Measurements from ENCODE around the gene SSB.
A peak's percentile ranks its signal among the peaks of the same experiment; 100 is the strongest.

Gene SSB

DNA sequence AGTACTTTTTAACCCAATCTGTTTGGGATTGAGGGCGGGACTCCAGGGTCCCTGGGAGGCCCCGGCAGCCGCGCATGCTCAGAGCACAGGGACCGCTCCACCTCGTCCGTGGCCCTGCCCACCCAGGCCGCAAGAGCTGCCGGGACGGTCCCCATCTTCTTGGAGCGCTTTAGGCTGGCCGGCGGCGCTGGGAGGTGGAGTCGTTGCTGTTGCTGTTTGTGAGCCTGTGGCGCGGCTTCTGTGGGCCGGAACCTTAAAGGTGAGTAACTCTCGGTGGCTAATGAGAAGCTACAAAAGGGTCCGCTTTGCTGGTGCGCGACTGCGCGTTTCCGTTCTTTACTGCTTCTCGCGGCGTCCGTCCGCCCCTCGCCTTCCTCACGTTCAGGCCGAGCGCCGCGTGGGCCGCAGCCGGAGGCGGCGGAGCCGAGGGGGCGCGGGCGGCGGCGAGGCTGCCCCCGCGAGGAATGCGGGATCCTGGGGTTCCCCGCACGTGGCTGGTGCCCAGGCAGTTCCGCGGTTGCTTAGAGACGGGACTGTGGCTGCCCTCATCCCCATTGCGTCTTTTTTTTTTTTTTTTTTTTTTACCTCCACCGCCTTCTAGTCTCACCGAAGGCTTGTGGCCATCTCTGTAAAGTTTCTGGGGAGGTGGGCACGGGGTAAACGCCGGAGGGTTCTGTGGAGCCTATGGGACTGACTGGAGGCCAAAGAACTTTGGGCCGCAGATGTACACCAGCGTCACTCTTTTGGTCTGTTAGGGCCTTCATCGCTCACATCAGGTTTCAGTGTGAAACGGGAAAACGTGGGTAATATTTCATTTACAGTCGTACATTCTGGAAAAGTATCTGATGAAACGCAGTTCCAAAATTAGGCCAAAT is at the start of gene SSB:
SSB (plus strand) TSS at position 154 of the 875 bp plus-strand sequence. CDS start 2,090 bp downstream, outside the sequence.
- peak within 1 kb of the TSS; percentile 72 for H3K4me3 ChIP-seq (replicated peaks; ENCODE audit: low read depth, low read length)
- TF ChIP-seq, protein P1, sequence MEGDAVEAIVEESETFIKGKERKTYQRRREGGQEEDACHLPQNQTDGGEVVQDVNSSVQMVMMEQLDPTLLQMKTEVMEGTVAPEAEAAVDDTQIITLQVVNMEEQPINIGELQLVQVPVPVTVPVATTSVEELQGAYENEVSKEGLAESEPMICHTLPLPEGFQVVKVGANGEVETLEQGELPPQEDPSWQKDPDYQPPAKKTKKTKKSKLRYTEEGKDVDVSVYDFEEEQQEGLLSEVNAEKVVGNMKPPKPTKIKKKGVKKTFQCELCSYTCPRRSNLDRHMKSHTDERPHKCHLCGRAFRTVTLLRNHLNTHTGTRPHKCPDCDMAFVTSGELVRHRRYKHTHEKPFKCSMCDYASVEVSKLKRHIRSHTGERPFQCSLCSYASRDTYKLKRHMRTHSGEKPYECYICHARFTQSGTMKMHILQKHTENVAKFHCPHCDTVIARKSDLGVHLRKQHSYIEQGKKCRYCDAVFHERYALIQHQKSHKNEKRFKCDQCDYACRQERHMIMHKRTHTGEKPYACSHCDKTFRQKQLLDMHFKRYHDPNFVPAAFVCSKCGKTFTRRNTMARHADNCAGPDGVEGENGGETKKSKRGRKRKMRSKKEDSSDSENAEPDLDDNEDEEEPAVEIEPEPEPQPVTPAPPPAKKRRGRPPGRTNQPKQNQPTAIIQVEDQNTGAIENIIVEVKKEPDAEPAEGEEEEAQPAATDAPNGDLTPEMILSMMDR (IDR thresholded peaks at IDR 0.05; ENCODE audit: low read depth, low read length, missing control alignments) = no peak
- DNase-seq (ENCODE audit: extremely low read depth, low read depth) = peak; percentile 52

DNA sequence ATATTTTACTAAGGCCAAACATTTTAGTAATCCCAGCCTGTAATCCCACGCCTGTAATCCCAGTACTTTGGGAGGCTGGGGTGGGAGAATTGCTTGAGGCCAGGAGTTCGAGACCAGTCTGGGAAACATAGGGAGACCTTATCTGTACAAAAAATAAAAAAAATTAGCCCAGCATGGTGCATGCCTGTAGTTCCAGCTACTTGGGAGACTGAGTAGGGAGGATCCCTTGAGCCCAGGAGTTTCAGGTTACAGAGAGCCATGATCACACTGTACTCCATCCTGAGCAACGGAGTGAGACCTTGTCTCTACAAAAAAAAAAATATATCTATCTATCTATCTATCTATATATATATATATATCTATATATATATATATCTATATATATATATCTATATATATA is 45.9 kb upstream of the SSB start:
- TF ChIP-seq, protein P1 (IDR thresholded peaks at IDR 0.05; ENCODE audit: low read depth, low read length, missing control alignments) = no peak
- no peak overlapping the region for H3K4me3 ChIP-seq (replicated peaks; ENCODE audit: low read depth, low read length)
- no peak for DNase-seq (ENCODE audit: extremely low read depth, low read depth)

DNA sequence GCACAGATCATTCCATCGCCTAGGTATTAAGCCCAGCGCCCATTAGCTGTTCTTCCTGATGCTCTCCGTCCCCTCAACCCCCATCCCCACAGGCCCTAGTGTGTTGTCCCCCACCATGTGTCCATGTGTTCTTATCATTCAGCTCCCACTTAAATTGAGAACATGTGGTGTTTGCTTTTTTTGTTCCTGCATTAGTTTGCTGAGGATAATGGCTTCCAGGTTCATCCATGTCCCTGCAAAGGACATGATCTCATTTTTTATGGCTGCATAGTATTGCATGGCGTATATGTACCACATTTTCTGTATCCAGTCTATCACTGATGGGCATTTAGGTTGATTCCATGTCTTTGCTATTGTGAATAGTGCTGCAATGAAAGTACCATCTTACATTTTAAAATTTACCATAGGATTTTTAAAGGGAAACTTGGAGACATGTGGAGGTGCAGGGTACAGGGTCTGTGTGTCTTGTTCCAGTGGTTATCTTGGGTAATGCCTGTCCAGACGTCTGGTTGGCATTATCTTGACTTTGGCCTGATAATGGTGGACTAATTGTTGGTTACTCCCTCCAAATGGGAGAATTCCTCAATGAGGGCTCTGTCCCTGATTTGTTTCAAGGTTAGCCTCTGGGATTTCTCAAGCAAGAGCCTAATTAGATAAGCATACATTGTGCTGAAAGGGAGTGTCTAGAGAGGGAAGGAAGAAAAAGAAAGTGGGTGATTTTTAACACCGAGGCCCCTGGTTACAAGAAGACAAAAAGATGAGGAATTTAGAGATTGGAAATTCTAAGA is 43.4 kb upstream of the SSB start:
- TF ChIP-seq, protein P1 (IDR thresholded peaks at IDR 0.05; ENCODE audit: low read depth, low read length, missing control alignments) = no peak
- no peak for DNase-seq (ENCODE audit: extremely low read depth, low read depth)
- no peak overlapping the region for H3K4me3 ChIP-seq (replicated peaks; ENCODE audit: low read depth, low read length)

DNA sequence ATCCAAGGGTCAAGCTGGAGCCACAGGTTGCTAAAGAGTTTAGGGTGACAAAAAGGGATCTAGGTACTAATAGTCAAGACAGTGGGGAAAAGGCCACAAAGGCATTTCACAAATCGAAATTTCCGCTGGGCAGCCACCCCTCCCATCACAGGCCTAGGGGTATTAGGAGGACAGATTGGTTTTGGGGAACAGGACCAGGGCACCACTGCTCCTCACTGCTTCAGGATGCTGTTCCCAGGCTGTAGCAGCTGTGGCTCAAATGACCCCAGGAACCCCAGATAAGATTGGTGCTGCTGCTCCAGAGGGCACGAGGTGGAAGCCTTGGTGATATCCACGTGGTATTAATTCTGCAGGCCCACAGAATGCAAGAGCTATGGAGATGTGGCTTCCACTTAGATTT is 42.3 kb upstream of the SSB start:
- DNase-seq (ENCODE audit: extremely low read depth, low read depth) = no peak
- TF ChIP-seq, protein P1 (IDR thresholded peaks at IDR 0.05; ENCODE audit: low read depth, low read length, missing control alignments) = no peak
- H3K4me3 ChIP-seq (replicated peaks; ENCODE audit: low read depth, low read length) = no peak overlapping the region

DNA sequence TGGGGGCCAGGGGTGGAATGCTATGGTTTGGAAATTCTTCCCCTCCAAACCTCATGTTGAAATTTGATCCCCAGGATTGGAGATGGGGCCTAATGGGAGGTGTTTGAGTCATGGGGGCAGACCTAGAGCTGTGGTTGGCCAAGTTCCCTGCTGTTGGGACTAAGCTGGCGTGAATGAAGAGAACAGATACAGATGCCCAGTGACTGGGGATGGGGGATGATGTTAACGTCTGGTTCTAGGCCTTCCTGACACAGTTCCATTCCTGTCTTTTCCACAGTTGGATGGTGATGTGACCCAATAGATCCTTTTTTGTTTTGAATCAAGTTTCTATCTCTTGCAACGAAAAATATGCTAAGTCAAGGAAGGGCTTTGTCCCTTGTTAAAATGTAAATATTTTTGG is 41.3 kb upstream of the SSB start:
- TF ChIP-seq, protein P1 (IDR thresholded peaks at IDR 0.05; ENCODE audit: low read depth, low read length, missing control alignments) = no peak
- DNase-seq (ENCODE audit: extremely low read depth, low read depth) = no peak
- H3K4me3 ChIP-seq (replicated peaks; ENCODE audit: low read depth, low read length) = no peak overlapping the region

DNA sequence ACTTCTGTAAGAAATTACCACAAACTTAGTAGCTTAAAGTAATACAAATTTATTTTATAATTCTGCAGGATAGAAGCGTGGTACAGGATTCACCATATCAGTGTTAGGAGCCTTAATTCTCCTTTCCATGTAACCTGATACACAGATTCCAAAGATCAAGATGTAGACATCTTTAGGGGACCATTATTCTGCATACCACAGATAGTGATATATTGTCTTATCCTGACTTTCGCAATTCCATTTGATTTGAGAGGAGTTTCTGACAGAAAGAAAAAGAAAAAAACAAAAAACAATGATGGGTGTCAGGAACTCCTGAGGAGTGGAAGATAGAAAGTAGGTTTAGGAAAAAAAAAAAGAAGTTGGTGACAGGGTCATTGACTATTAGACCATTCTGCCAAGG is 40.9 kb upstream of the SSB start:
- TF ChIP-seq, protein P1 (IDR thresholded peaks at IDR 0.05; ENCODE audit: low read depth, low read length, missing control alignments) = no peak
- no peak overlapping the region for H3K4me3 ChIP-seq (replicated peaks; ENCODE audit: low read depth, low read length)
- DNase-seq (ENCODE audit: extremely low read depth, low read depth) = no peak
